HG03103 (cell line): Measurements from ENCODE around the gene BIRC3.

Experiments
- ATAC-seq: cut with Tn5 transposase; IDR thresholded peaks from one replicate; pipeline ENCODE4 v1.9.1; 2021; ENCODE audit warnings: low read depth; ENCODE audit not compliant: unreplicated experiment

BIRC3 gene

DNA sequence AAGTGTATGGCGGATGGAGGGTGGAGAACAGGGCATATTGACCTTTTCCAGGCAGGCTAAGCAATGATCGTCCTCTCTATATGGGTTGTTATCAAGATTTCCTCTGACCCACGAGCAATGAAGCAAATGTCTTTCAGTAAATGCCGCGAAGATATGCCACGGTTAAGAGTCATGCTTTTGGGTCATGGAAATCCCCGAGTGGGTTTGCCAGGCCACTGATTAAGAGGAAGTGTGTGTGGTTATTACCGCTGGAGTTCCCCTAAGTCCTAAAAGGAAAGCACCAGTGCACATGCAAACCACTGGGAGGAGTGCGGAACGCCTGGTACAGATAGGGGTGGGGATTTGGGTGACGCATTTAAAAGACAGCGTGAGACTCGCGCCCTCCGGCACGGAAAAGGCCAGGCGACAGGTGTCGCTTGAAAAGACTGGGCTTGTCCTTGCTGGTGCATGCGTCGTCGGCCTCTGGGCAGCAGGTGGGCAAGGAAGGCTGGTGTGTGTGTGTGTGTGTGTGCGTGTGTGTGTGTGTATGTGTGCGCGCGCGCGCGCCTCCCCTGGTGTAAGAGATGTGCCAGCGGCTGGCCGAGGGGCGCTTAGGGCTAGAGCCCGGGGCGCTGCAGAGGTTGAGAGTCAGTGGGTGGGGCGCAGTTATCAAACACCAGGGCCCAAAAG is at the start of gene BIRC3:
Gene BIRC3, plus strand, starts transcription at position 386 of the 669 bp plus-strand sequence. CDS start 7,026 bp downstream, outside the sequence.
- peak; percentile 74 for ATAC-seq

DNA sequence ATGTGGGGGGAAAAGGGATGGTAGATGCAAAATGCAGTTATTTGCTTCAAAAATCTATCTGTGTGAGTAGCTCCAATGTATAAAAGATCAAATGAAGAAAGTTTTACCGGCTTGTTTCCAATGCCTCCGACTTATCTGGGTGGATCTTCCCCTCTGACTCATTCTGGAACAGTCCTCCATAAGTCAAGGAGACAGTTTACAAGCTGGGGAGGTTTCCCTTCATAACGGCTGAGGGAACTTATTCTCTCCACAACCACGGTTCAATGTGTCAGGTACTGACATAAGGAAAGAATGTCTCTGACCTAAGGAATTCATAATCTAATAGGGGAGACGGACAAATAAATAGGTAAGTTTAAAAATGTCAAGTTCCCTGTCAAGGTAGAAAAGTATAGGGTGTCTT is 49.7 kb upstream of the BIRC3 start:
- ATAC-seq = no peak

DNA sequence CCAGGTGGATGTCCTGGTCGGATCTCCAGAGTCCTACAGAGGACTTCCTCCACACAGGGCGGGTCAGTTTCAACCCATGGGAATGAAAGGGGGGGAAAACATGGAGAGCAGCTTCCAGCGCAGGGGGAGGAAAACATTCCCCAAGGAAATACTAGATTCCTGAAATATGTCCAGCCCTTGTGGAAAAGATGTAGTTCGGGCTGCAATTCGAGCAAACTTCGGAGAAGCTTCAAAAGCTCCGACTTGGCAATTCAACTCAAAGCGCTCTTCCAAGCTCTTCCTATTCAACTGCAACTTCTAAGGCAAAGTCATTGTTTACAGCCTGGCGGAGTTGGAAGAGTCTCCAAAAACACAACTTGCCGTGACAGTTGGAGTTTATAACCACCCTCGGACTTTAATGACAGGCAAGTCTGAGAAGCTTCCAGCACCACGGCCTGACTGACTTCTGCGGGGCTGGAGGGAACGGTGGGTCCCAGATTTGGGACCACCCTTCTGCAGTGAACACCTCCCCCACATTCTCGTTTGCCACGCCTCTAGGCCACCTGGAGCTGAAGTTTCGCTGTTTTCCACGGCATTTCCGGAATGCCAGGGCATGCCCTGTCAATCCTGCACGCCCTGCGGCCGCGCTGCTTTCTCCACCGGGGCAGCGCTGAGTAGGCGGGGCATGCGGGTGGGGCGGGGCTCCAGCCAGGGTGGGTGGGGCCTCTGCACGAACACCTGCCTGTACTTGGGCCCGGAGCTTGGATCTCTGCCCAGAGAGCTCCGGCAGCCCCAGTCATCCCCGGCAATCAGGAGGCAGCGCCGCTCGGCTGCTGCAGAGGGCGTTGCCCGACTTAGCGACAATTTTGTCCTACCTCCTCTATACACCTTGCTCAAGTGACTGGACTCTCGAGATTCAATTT is 49.0 kb upstream of the BIRC3 start:
- peak; percentile 99 for ATAC-seq

DNA sequence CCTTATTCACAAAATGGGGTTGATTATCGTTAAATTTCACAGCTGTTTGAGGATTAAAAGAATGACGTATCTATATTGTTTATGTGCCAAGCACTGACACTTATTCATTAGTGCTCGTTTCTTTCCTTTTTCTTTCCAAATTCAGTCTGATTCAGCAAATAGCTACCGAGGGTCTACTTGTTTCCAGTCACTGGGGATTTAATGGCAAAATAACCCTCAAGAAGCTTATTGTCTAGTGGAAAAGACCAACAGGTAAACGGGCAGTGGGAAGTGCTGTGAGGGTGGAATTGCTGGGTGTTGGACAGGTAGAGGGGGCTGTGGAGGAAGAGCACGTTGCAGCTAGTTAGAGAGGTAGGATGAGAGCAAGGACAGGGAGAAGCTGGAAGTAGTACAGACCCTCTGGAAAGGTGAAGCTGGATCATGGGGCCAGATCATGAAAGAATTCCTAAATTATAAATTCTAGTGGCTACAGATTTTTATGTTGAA is 48.3 kb upstream of the BIRC3 start:
- no peak for ATAC-seq

DNA sequence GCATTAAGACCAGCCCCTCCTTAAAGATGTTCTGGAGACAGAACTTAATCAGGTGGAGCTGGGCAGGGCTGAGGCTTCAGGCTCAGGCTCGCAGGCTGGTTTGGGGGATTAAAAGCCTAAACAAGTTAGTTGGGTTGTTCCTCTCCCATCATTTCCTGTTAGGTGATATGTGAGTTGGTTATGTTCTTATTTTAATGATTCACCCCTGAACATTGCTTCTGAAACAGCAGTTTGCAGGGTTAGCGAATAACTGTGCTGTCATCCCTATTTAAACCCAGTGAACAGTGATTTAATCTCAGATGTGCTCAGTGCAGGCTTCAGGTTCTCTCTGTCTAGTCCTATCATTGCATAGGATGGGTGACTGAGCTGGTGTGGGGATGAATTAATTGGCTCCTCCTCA is 47.4 kb upstream of the BIRC3 start:
- no peak for ATAC-seq

DNA sequence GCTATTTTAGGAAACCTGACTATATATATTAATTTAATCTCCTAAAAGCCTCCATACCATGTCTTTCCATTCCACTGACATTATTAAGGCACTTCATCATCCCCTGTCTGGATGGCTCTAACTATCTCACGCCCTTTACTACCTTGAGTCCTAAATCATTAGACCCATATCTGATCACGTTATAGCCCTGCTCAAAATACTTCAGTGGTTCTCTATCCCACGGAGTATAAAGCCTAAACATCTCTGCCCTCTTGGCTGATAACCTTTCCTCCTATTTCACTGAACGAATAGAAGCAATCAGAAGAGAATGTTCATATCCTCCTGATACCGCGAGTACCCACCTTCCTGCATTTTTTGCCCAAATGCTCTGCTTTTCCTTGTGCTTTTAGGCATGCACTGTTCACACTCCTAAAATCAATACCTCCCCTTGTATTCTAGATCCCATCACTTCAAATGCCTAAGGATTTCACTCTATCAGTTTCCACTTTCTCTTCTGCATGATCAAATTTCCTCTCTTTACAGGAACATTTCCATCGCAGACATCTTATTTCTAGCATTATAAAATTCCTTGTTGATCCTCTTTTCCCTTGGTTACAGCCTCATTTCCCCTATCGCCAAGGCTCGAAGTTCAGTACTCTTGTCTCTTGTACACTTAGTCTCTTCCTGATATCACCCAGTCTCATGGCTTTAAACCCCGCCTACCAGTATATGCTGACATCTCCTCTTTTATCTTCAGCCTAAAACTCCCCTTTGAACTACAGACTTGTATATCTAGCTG is 45.0 kb upstream of the BIRC3 start:
- no peak for ATAC-seq

DNA sequence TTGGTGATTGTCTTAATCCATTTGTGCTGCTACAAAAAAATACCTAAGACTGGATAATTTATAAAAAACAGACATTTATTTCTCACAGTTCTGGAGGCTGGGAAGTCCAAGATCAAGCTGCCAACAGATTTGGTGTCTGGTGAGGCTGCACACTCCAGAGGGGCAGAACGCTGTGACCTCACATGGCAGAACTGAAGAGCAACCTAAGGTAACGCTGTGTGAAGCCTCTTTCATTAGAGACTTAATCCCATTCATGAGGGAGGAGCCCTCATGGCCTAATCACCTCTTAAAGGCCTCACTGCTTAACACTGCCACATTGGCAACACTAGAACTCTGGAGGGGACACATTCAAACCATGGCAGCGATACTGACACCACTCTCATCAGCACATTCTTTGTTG is 42.7 kb upstream of the BIRC3 start:
- no peak for ATAC-seq

DNA sequence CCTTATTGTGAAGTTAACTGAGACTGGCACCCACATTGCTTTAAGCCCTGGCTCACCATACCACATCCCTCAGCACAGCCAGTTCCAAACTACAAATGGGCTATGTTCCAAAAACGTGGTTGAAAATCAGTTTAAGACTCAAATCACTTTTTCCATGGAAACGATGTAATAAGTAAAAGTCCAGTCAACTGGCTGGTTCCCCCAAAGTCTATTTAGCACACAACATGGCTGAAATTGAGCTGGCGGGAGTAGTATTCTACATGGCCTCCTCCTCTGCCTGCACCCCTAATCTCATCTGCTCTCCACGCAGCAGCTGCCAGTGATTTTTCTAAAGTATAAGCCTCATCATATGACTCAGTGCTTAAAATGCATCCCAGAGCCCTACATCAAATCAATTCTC is 40.9 kb upstream of the BIRC3 start:
- ATAC-seq = no peak

DNA sequence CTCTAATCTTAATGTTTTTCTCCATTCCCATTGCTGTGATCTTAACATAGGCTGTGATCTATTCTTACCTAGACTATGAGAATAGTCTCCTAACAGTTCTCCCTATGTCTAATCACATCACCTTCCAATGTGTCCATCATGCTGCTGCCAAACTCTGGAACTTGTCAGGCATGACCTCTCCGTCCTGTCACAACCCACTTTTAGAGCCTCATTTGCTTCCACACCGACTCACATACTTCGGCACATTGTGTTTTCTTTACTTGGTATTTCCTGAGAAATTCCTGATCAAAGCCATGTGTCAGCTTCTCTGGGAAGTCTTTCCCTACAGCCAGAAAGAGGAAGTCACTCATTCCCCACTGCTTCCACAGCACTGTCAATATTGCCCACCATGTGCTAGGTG is 40.5 kb upstream of the BIRC3 start:
- ATAC-seq = no peak

DNA sequence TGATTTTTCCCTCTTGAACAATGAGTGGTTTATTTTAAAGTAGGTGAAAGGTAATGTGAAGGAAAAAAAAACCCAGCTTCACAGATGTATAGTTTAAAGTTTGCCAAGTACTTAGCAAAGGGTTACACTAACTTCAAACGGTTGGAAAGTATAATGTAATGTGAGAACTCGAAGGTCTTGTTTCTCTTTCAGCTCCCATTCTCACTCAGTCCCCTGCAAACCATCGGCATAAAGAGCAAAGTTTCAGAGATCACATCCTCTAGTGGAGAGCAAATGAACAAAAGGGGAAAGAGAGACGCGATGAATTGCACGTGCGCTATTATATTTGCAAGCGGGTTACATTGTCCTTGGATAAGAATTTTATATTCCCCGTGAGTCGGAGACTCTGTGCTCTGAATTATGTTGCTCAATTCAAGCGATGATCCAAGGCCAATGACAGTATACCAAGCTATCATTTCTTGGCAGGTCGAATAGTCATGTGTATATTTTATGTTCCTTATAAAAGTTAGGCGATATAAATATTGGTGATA is 37.6 kb upstream of the BIRC3 start:
- peak; percentile 93 for ATAC-seq

DNA sequence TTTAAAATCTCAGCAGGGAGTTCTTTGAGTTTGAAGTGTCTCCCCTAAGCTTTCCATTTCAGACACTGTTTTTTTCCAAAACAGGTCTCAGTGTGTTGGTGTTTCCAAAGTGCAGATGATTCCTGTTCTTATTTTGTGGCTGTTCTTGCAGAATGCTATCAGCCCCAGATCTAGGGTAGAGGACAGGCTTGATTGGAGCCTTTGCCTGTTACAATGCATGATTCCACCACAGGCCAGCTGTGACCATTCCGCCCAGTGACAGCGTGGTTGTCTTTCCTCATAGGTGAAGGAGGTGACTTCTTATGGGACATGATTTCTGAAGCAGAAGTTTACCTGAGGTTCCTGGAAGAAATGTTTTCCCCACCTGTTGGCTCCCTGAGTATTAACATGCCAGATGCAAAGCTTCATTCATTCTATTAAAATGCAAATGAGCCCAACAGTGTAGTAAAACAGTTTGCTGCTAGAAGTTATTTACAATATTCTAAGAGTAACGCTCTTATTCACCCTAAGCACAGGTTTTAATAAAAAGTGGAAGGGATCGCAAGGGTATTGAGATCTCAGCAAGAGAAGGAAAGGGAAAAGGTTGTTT is 36.9 kb upstream of the BIRC3 start:
- no peak for ATAC-seq

DNA sequence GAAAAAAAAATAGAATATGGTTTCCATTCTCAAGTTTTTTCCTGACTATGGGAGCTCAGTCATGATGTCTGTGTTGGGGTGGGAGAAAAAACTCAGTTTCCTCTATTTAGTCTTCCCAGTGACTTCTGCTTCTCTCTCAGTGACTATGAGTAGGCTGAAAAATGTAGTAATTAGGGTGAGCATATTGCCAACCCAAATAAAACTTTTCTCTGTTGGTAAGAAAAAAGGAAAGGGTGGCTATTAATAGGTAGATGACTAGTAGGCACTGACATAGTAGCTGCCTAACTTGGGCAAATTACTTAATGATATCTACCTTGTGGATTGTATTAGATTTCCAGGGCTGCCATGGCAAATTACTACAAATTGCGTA is 34.2 kb upstream of the BIRC3 start:
- ATAC-seq = no peak

DNA sequence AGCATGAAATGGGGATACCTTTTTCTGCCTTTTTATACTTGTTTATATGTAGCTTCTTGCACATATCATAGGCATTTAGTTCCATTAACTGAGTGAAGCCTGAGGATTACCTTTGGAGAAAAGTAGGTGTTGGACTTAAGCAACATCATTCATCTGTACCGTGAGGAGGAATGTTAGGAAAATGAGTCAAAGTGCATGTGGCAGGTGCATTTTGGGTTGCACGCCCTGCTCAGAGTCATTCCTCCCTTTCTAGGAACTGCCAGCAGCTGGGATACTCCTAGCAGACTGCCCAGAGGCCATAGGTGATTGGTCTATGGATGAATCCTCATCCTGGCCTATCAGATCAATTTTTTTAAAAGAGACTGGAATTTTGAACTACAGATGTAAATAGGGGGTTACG is 33.3 kb upstream of the BIRC3 start:
- ATAC-seq = no peak

DNA sequence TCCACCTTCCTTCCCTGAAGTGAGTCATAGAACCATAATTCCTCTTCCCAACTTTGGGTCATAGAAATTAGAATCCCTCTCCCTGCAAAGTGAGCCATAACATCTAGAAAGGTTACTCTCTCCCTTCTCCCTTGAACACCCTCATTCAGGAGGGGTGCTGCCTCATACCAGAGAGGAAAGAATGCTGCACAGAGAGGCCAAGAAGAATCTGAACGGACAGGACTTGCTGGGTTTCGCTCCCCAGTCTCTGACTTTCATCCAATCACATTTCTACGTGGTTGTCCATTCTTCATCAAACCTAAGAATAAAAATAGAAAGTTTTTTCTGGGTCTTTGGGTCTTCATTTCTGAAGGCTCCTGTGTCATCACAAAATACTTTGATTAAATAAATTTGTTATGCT is 31.0 kb upstream of the BIRC3 start:
- ATAC-seq = no peak

DNA sequence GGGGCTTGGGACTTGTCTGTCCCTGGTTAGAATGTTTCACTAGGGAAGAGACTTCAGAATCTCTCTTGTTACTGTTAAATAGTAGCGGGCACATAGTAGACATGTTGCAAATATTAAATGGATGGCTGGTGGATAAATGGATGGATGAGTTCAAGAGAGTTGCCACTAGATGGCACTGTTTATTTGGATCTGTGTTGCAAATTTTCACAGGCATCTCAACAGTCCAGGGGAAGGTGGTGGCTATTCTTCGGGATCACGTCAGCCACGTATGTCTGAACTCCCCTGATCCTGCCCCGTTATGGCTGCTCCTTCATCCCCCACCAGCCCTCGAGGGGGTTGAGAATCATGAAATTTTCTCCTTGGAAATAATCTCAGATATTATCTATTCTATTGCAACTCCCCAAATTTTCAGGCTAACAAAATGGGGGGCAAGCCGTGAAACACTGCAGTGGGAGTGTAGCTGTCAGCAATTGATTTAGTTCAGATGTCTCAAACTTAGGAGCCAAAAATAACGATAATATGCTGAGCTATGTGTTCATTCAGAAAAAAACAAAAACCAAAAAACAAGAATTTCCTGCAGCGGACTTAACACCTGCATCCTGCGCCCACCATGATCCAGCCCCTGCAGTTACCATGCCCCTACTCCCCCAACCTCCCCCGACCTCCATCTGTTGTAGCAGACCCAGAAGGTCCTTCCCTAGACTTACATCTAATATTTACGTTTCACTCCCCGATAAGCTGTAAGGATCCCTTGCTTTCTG is 29.1 kb upstream of the BIRC3 start:
- ATAC-seq = peak; percentile 92

DNA sequence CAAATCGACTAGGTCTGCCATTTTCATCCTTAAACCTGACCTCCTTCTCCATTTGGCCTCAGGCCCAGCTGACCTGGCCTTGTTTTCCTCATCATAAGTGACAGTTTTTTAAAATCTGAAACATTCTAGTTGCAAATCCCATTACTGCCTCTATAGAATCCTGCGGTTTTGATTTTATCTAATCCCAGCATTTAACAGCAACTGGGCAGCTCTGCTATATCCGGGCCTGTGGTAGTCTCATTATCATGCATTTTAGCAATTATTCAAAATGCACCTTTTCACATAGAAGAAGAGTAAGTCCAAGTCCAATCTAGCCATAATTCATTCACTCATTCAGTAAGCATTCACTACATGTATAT is 28.6 kb upstream of the BIRC3 start:
- no peak for ATAC-seq

DNA sequence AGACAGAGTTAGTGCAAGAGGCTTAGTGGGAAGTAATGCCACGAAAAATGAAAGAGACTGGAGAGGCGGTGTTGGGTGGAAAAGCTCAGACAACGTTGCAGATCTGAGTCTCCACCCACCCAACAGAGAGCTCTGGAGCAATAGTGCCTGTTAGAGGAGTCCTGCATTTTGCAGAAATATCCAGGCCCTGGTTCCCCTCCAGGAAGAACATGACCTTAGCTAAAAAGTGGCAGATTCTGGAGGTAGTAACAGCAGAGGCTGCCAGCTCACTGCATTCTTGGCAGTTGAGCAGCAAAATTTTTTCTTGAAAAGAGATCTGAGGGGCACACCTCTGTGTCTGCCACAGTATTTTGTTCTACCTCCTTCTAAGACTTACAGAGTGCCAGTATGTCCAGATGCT is 27.7 kb upstream of the BIRC3 start:
- ATAC-seq = no peak

DNA sequence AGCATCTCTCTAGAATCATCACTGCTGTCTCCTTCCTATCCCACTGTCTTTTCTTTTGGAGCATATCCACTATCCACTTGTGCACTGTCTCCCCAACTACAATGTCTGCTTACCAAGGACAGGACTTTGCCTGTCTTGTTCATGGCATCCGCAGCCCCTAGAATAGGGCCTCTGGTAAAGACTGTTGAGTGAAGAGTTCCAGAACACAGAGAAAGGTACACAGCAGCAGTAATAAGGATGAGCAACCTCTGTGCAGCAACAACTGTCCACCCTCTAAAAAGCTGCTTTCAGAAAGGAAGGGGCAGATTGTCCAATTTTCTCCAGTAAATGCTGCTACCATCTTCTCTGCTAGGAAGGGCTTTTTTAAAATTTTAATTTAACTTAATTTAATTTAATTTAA is 25.5 kb upstream of the BIRC3 start:
- ATAC-seq = no peak

DNA sequence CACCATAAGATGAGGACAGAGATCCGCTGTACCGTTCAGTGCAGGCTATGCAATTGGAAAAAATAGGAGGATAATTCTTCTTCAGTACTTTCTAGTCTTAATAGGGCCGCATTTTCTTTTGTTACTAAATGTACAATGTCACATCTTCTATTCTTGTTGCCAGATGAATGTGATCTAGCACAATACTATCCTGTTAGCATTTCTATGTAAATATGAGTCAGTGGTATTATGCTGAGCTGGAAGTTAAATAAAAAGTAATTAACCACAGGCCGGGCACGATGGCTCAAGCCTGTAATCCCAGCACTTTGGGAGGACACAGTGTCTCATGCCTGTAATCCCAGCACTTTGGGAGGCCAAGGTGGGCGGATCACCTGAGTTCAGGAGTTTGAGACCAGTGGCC is 24.4 kb upstream of the BIRC3 start:
- ATAC-seq = no peak
